Panc1 (cell line): ENCODE measurements around the gene CHD1L. TPM values are rescaled to one million over a fixed set of nuclear protein-coding genes. Genes with fewer than 3 reads are reported as not detected.
"Not testable (repeated sequence)": the region's sequence is repeated elsewhere in the genome, so short reads cannot be mapped to it uniquely, and the experiment has no call there.

Experiments used
- ATAC-seq: fragments of 200-7000 bp; cut with Tn5 transposase; 2 replicates; pipeline ENCODE4 v1.9.1; 2020; ENCODE audit warnings: mild to moderate bottlenecking, moderate library complexity
- BruUV-seq: library from RNA; stranded (reverse); fragments of 400-500 nt; replicated peaks from 2 replicates; lab custom pipeline; 2021; lab: Mats Ljungman, UMichigan
- CTCF ChIA-PET: fragments of 300-600 bp; sonication (Branson Sonifier 250); formaldehyde crosslinking; loops from one replicate; lab custom pipeline; 2022; ENCODE audit warnings: antibody characterized with exemption; lab: Charles Lee
- POLR2A ChIA-PET: fragments of 300-600 bp; sonication (Branson Sonifier 250); formaldehyde crosslinking; loops from one replicate; lab custom pipeline; 2022; ENCODE audit warnings: antibody characterized with exemption; lab: Charles Lee
- DNase-seq: peaks from one replicate; pipeline ENCODE4 v3.0.0-alpha.2; 2010; ENCODE audit warnings: low read depth, low spot score
- H3K27ac ChIP-seq: 2 replicates; pipeline ENCODE4 v1.5.1; 2011; ENCODE audit warnings: mild to moderate bottlenecking, low read length, inconsistent platforms
- H3K27me3 ChIP-seq: fragments of 200-500 bp; sonication (Bioruptor generic); 2 replicates; pipeline ENCODE4 v1.6.0; 2014; ENCODE audit warnings: low read length, inconsistent platforms; ENCODE audit not compliant: control insufficient read depth, insufficient read depth
- H3K36me3 ChIP-seq: fragments of 200-500 bp; sonication (Bioruptor generic); 2 replicates; pipeline ENCODE4 v1.5.1; 2014; ENCODE audit warnings: inconsistent platforms, mild to moderate bottlenecking, low read length, moderate library complexity; ENCODE audit not compliant: control insufficient read depth, insufficient read depth
- H3K4me1 ChIP-seq: 2 replicates; pipeline ENCODE4 v1.5.1; 2011; ENCODE audit warnings: inconsistent platforms, mild to moderate bottlenecking, low read length, moderate library complexity; ENCODE audit not compliant: control insufficient read depth, insufficient read depth
- H3K4me3 ChIP-seq, 2 experiments: 2 replicates each; pipeline ENCODE4 v1.5.1; 2011 to 2012; ENCODE audit warnings: low read depth in 2 of 2, low read length in 2 of 2, mild to moderate bottlenecking in 2 of 2, inconsistent platforms in 1 of 2, moderate library complexity in 1 of 2
- H3K9me3 ChIP-seq: fragments of 200-500 bp; sonication (Bioruptor generic); 2 replicates; pipeline ENCODE4 v1.5.1; 2014; ENCODE audit warnings: low read depth, mild to moderate bottlenecking, inconsistent platforms, low read length, moderate library complexity; ENCODE audit not compliant: control insufficient read depth, insufficient read depth
- POLR2AphosphoS5 ChIP-seq: IDR thresholded peaks from 2 replicates; pipeline ENCODE4 v1.6.1; 2012; ENCODE audit warnings: mild to moderate bottlenecking, low read depth, low read length, moderate library complexity
- REST ChIP-seq, 2 experiments: IDR thresholded peaks; 2 replicates each; pipeline ENCODE4 v1.6.1; 2011 to 2012; ENCODE audit warnings: low read depth in 2 of 2, control low read depth in 1 of 2, low read length in 1 of 2, mild to moderate bottlenecking in 1 of 2, moderate library complexity in 1 of 2; ENCODE audit not compliant: insufficient read depth in 1 of 2
- SIN3A ChIP-seq: IDR thresholded peaks from 2 replicates; pipeline ENCODE4 v1.6.1; 2012; ENCODE audit warnings: low read depth, mild to moderate bottlenecking, low read length, moderate library complexity, borderline replicate concordance; ENCODE audit not compliant: insufficient read depth
- TCF7L2 ChIP-seq: IDR thresholded peaks from 2 replicates; pipeline ENCODE4 v1.6.1; 2011; ENCODE audit warnings: mild to moderate bottlenecking, low read depth, low read length, inconsistent platforms
- in situ Hi-C: cut with HindIII; loops from 2 replicates; pipeline ENCODE4 v1.10.0; 2016; ENCODE audit warnings: low sequenced_read_pairs, low pct_unique_long_range_greater_than_20kb
- intact Hi-C: fragments of 100-400 bp; cut with micrococcal nuclease; formaldehyde crosslinking; loops from one replicate; pipeline ENCODE4 v1.10.0; 2022; ENCODE audit not compliant: unreplicated experiment
- total RNA-seq: library from RNA; stranded (reverse); gene quantifications from one replicate; pipeline ENCODE4 v1.2.1, GENCODE V29; 2021; ENCODE audit not compliant: unreplicated experiment
- TF ChIP-seq, protein P1 (sequence below): fragments of 450-650 bp; IDR thresholded peaks from 2 replicates; pipeline ENCODE4 v1.5.1; 2017; ENCODE audit warnings: mild to moderate bottlenecking

Gene CHD1L
- total RNA-seq, 1 experiment from 2014 or later = 48.3 TPM

- ATAC-seq (no peak), DNase-seq (no peak)
- intact Hi-C loops = no loop called here
- Histone ChIP-seq H3K36me3 (no peaks in the 10 kb centered on the region), H3K27me3 (peaks cover 8% of the 10 kb centered on the region; the same call in 1 of the 2 replicates), H3K4me1 (no peaks in the 10 kb centered on the region), H3K9me3 (no peaks in the 10 kb centered on the region), H3K4me3 (no peak overlapping the region), H3K27ac (no peak overlapping the region)
- CTCF ChIA-PET = no interaction called here
- in situ Hi-C loops = no loop called here
- BruUV-seq = no TSS peak
- POLR2A ChIA-PET = no interaction called here
- TF ChIP-seq TCF7L2 (no peak), SIN3A (no peak), POLR2AphosphoS5 (no peak), REST (IDR thresholded peaks at IDR 0.05; ENCODE audit: insufficient read depth in 1 of 2, low read depth in 2 of 2, low read length in 1 of 2) (no peak)
- TF ChIP-seq, protein P1, sequence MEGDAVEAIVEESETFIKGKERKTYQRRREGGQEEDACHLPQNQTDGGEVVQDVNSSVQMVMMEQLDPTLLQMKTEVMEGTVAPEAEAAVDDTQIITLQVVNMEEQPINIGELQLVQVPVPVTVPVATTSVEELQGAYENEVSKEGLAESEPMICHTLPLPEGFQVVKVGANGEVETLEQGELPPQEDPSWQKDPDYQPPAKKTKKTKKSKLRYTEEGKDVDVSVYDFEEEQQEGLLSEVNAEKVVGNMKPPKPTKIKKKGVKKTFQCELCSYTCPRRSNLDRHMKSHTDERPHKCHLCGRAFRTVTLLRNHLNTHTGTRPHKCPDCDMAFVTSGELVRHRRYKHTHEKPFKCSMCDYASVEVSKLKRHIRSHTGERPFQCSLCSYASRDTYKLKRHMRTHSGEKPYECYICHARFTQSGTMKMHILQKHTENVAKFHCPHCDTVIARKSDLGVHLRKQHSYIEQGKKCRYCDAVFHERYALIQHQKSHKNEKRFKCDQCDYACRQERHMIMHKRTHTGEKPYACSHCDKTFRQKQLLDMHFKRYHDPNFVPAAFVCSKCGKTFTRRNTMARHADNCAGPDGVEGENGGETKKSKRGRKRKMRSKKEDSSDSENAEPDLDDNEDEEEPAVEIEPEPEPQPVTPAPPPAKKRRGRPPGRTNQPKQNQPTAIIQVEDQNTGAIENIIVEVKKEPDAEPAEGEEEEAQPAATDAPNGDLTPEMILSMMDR = no peak
Measured at GRCh38 chr1:147223740-147224615, 18.5 kb upstream of the CHD1L start.

DNA sequence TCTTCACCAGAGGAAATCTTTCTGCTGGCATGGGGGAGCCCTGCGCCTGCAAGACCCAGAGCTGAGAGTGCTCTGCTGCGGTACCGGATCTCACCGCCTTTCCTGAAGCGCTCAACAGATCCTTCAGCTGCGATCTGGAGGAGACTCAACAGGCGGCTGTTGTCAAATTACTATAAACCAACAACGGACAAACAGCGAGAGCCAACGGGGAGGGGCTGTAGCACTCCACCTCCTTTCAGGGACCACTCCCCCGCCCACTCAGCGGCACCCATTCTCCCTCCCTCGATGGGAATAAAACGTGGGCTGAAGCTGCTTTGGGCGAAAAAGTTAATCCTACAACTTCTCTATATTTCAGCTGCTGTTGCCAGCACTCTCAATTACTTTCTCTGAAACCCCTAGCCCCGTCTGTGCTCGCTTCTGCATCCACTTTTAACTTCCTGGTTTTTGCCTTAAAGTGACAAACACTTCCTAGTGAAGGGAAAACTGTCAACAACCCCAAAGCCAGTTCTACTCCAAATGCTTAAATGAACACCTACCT lies 17.2 kb upstream of the CHD1L start, which contains the start of gene FMO5:
FMO5 (minus strand) TSS at position 147 of the 538 bp plus-strand sequence. CDS start 310 bp downstream, outside the sequence.
- Histone ChIP-seq H3K36me3 (no peaks in the 10 kb centered on the region), H3K27ac (peak within 1 kb of the TSS; percentile 59; the same call in 1 of the 2 replicates), H3K27me3 (peaks cover 8% of the 10 kb centered on the region; the same call in 1 of the 2 replicates), H3K4me3 (peak within 1 kb of the TSS; percentile 64 to 91), H3K9me3 (no peaks in the 10 kb centered on the region), H3K4me1 (no peaks in the 10 kb centered on the region)
- ATAC-seq (peak; percentile 96), DNase-seq (no peak)
- ChIA-PET CTCF (interaction anchor here (0.7 kb wide), 1 partner anchor 17 kb away, joined by 3 read pairs; the partner anchor contains the start of gene CHD1L), POLR2A (no interaction called here)
- intact Hi-C loops = no loop called here
- TF ChIP-seq, protein P1 = no peak
- TF ChIP-seq TCF7L2 = no peak
- TF ChIP-seq REST (IDR thresholded peaks at IDR 0.05; ENCODE audit: insufficient read depth in 1 of 2, low read depth in 2 of 2, low read length in 1 of 2) = no peak
- TF ChIP-seq POLR2AphosphoS5 = no peak
- TF ChIP-seq SIN3A = no peak
- BruUV-seq = no TSS peak
- in situ Hi-C loops = no loop called here

GRCh38 chr1:147231032-147231431 lies 11.5 kb upstream of the CHD1L start:
- H3K27ac ChIP-seq, H3K36me3 ChIP-seq, ATAC-seq, POLR2A ChIA-PET, H3K9me3 ChIP-seq, H3K4me3 ChIP-seq, intact Hi-C loops, H3K27me3 ChIP-seq, BruUV-seq, H3K4me1 ChIP-seq, DNase-seq, in situ Hi-C loops, CTCF ChIA-PET: not testable (repeated sequence)
